Measurements from ENCODE around the gene PDGFB.

Gene PDGFB

DNA sequence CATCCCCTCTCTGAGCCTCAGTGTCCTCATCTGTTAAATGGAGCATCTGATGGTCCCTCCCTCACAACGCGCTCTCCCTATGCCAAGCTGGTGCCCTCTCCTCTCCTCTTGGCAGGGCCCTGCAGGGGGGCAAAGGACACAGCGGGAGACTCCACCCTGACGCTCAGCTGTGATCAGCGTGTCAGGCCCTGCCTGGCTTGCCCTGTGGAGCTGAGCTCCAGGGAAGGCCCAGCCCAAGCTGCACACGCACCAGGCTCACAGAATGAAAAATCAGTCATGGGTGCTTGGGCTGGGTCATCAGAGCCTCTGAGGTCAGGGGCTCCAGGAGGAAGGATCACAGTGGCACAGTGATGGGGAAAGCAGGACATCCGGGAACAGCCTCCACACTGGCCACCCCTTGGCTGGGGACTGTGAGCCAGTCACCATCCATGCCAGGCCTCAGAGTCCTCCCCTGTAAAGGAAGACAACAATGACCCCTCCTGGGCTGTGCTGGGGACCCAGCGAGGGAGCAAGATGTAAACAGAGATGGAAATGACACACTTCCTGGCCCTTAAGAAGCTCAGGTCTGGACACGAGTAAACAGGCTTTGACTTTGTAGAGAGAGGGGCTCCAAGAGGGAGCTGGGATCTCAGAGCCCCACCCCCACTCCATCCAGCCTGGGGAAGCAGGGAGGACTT lies 38.0 kb upstream of the PDGFB start:
- Mint-ChIP-seq H3K4me3 (no peak overlapping the region), H3K27ac (no peak overlapping the region), H3K27me3 (no peaks in the 10 kb centered on the region), H3K9me3 (no peaks in the 10 kb centered on the region), H3K36me3 (peaks cover 2% of the 10 kb centered on the region), H3K4me1 (peaks cover 8% of the 10 kb centered on the region)

DNA sequence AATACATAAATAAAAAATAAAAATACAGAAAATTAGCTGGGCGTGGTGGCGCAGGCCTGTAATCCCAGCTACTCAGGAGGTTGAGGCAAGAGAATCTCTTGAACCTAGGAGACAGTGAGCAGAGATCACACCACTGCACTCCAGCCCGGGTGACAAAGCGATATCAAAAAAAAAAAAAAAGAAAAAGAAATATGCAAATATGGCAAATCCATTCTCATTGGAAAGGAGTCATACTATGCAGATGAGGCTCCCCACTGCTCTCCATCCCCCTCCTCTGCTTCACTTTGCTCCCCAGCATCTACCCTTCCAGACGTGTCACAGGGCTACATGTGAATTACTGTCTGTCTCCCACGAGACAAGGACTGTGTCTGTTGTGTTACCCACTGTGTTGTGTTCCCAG lies 36.3 kb upstream of the PDGFB start:
- Mint-ChIP-seq H3K4me1 (no peaks in the 10 kb centered on the region), H3K9me3 (no peaks in the 10 kb centered on the region), H3K27ac (no peak overlapping the region), H3K27me3 (no peaks in the 10 kb centered on the region), H3K4me3 (no peak overlapping the region), H3K36me3 (peaks cover 2% of the 10 kb centered on the region)

DNA sequence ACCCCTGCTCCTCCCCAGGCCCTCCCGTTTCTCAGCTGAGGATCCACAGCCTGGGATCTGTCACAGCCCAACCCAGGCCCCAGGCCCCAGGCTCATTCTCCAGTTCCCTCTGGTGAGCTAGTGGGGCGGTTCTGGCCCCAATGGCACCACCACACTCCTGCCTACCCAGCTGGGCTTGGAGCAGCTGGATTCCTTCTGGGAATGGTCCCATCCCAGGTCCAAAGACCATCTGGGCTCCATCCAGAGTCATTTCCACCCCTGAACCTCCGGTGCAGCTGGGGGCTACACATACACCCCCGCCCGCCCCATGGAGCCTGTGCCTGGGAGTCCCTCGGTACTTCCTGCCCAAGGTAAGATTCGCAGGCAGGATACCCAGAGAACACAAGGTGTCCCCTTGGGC lies 35.5 kb upstream of the PDGFB start:
- Mint-ChIP-seq H3K36me3 (no peaks in the 10 kb centered on the region), H3K4me3 (no peak overlapping the region), H3K4me1 (no peaks in the 10 kb centered on the region), H3K27me3 (no peaks in the 10 kb centered on the region), H3K27ac (no peak overlapping the region), H3K9me3 (no peaks in the 10 kb centered on the region)

DNA sequence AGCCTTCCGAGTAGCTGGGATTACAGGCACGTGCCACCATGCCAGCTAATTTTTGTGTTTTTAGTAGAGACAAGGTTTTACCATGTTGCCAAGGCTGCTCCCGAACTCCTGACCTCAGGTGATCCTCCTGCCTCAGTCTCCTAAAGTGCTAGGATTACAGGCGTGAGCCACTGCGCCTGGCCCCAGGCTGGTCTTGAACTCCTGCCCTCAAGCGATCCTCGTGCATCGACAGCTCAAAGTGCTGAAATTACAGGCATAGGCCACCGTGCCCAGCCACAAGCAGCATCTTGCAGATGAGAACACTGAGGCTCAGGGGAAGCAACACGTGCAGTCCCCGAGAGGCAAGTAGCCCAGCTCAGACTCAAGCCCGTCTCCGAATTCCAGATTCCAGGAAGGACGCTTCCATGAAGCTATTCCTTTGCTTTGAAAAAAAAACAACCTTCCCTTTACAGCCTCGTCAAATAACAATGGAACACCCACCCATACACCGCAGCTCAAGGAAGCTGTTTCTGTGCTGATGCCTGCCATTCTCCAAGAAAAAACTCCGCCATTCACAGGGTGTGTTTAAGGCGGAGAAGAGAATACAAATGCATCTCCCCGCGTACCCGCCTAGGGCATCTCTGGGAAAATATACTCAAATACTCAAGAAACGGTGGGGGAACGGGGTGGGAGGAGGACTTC lies 34.5 kb upstream of the PDGFB start:
- no peak overlapping the region for H3K4me3 Mint-ChIP-seq
- H3K9me3 Mint-ChIP-seq, result no peaks in the 10 kb centered on the region
- H3K36me3 Mint-ChIP-seq, result no peaks in the 10 kb centered on the region
- no peak overlapping the region for H3K27ac Mint-ChIP-seq
- H3K4me1 Mint-ChIP-seq, result no peaks in the 10 kb centered on the region
- H3K27me3 Mint-ChIP-seq, result no peaks in the 10 kb centered on the region

- Mint-ChIP-seq H3K27ac (no peak overlapping the region), H3K4me3 (no peak overlapping the region), H3K27me3 (no peaks in the 10 kb centered on the region), H3K36me3 (no peaks in the 10 kb centered on the region), H3K9me3 (no peaks in the 10 kb centered on the region), H3K4me1 (no peaks in the 10 kb centered on the region)
Observed at GRCh38 chr22:39278040-39278439, 33.3 kb upstream of the PDGFB start.

GRCh38 chr22:39277142-39277607 lies 32.4 kb upstream of the PDGFB start:
- H3K36me3 Mint-ChIP-seq, result no peaks in the 10 kb centered on the region
- H3K4me3 Mint-ChIP-seq, result no peak overlapping the region
- H3K27ac Mint-ChIP-seq, result no peak overlapping the region
- no peaks in the 10 kb centered on the region for H3K9me3 Mint-ChIP-seq
- no peaks in the 10 kb centered on the region for H3K4me1 Mint-ChIP-seq
- H3K27me3 Mint-ChIP-seq, result no peaks in the 10 kb centered on the region

- no peaks in the 10 kb centered on the region for H3K9me3 Mint-ChIP-seq
- H3K4me1 Mint-ChIP-seq, result no peaks in the 10 kb centered on the region
- H3K27ac Mint-ChIP-seq, result no peak overlapping the region
- no peaks in the 10 kb centered on the region for H3K36me3 Mint-ChIP-seq
- no peaks in the 10 kb centered on the region for H3K27me3 Mint-ChIP-seq
- H3K4me3 Mint-ChIP-seq, result no peak overlapping the region
Observed at GRCh38 chr22:39276440-39277141, 31.8 kb upstream of the PDGFB start.

GRCh38 chr22:39275814-39276439 lies 31.1 kb upstream of the PDGFB start:
- H3K27me3 Mint-ChIP-seq, result no peaks in the 10 kb centered on the region
- H3K4me1 Mint-ChIP-seq, result no peaks in the 10 kb centered on the region
- H3K36me3 Mint-ChIP-seq, result peaks cover 2% of the 10 kb centered on the region
- H3K9me3 Mint-ChIP-seq, result no peaks in the 10 kb centered on the region
- no peak overlapping the region for H3K4me3 Mint-ChIP-seq
- H3K27ac Mint-ChIP-seq, result no peak overlapping the region

- Mint-ChIP-seq H3K27ac (no peak overlapping the region), H3K36me3 (peaks cover 2% of the 10 kb centered on the region), H3K4me1 (no peaks in the 10 kb centered on the region), H3K9me3 (no peaks in the 10 kb centered on the region), H3K4me3 (no peak overlapping the region), H3K27me3 (no peaks in the 10 kb centered on the region)
Observed at GRCh38 chr22:39273950-39274887, 29.4 kb upstream of the PDGFB start.

- Mint-ChIP-seq H3K9me3 (no peaks in the 10 kb centered on the region), H3K4me3 (no peak overlapping the region), H3K36me3 (peaks cover 2% of the 10 kb centered on the region), H3K27ac (no peak overlapping the region), H3K27me3 (no peaks in the 10 kb centered on the region), H3K4me1 (no peaks in the 10 kb centered on the region)
Observed at GRCh38 chr22:39270792-39271191, 26.0 kb upstream of the PDGFB start.

DNA sequence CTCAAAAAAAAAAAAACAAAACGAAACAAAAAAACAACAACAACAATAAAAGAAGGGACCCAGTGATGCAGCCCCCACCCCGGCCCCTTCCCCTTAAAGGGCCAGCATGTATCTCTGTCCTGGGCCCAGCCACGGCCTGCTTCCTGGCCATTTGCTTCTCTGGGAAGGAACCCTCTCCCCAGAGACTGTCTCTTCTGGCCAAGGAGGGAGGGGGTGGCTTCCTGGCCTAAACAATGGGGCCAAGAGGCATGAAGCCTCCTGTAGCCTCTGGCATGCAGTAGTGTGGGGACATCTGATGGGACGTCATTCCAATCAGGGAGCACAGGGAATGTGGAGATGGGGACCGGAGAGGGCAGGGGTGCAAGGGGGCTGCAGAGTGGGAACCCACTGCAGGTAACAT lies 25.5 kb upstream of the PDGFB start:
- H3K4me1 Mint-ChIP-seq, result no peaks in the 10 kb centered on the region
- H3K27me3 Mint-ChIP-seq, result no peaks in the 10 kb centered on the region
- no peak overlapping the region for H3K27ac Mint-ChIP-seq
- peaks cover 2% of the 10 kb centered on the region for H3K36me3 Mint-ChIP-seq
- H3K9me3 Mint-ChIP-seq, result no peaks in the 10 kb centered on the region
- H3K4me3 Mint-ChIP-seq, result no peak overlapping the region

GRCh38 chr22:39269095-39269790 lies 24.5 kb upstream of the PDGFB start:
- H3K27ac Mint-ChIP-seq, result no peak overlapping the region
- H3K4me3 Mint-ChIP-seq, result no peak overlapping the region
- peaks cover 2% of the 10 kb centered on the region for H3K36me3 Mint-ChIP-seq
- no peaks in the 10 kb centered on the region for H3K9me3 Mint-ChIP-seq
- H3K4me1 Mint-ChIP-seq, result no peaks in the 10 kb centered on the region
- H3K27me3 Mint-ChIP-seq, result no peaks in the 10 kb centered on the region

DNA sequence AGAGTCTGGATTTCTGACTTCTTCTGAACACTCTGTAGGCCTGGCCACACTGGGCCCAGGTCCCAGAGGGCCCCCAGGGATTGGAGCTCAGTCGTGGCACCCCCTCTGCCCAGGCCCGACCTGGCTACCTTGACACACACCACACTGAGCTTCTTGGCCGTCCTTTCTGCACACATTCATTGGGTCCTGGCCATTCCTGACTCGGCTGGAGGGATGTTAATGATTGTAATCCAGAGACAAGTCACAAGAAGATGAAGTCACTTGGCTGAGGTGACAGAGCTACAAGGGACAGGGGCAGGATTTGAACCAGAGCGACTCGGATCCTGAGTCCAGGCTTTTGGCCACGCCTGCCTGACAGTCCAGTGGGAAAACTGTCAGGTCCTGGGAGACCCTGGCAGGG lies 23.9 kb upstream of the PDGFB start:
- no peaks in the 10 kb centered on the region for H3K9me3 Mint-ChIP-seq
- peaks cover 2% of the 10 kb centered on the region for H3K36me3 Mint-ChIP-seq
- H3K4me3 Mint-ChIP-seq, result no peak overlapping the region
- H3K27me3 Mint-ChIP-seq, result no peaks in the 10 kb centered on the region
- no peak overlapping the region for H3K27ac Mint-ChIP-seq
- no peaks in the 10 kb centered on the region for H3K4me1 Mint-ChIP-seq

DNA sequence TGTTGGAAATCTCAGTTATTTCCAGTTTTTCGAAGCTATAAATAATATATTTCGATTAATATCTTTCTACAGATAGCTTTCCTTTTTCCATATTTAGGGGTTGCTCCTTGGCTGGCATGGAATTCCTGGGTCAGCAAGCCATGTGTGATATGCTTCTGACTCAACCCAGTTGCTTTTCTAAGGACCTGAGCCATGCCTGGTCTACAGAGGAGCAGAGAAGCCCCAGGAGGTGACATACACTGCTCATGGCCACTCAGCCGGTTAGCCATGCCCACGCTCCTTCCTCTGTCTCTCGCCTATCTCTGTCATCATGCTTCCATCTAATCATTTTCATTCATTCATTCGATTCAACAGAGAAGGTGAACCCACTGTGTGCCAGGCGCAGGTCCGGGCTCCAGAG lies 23.2 kb upstream of the PDGFB start:
- no peaks in the 10 kb centered on the region for H3K4me1 Mint-ChIP-seq
- peaks cover 2% of the 10 kb centered on the region for H3K36me3 Mint-ChIP-seq
- no peaks in the 10 kb centered on the region for H3K9me3 Mint-ChIP-seq
- H3K27me3 Mint-ChIP-seq, result no peaks in the 10 kb centered on the region
- H3K27ac Mint-ChIP-seq, result no peak overlapping the region
- H3K4me3 Mint-ChIP-seq, result no peak overlapping the region
